ENCODE measurements around the gene FREM1. TPM values are rescaled to one million over a fixed set of nuclear protein-coding genes. Genes with fewer than 3 reads are reported as not detected.

The FREM1 gene
- polyA plus RNA-seq, 1 experiment, result 0.01 TPM

- CTCF ChIA-PET, result interaction anchor here (1.6 kb wide), 1 partner anchor 29 kb away, joined by 3 read pairs; no protein-coding TSS in a partner anchor
- no peak overlapping the region for H3K4me3 ChIP-seq (ENCODE audit: low read depth, low read length)
- no peaks in the 10 kb centered on the region for H3K27me3 ChIP-seq (ENCODE audit: control insufficient read depth, insufficient read depth, low read length)
- DNase-seq (ENCODE audit: low read depth), result no peak
- H3K36me3 ChIP-seq (ENCODE audit: control insufficient read depth, insufficient read depth, low read length), result 0 out of 2 replicates have a peak, but pooled peaks cover 1% of the 10 kb centered on the region
- POLR2A ChIA-PET, result no interaction called here
- TF ChIP-seq CTCF (IDR thresholded peaks at IDR 0.05; ENCODE audit: insufficient read depth, low read depth, low read length), result no peak
These were observed 219.1 kb downstream of the FREM1 start for GRCh38 chr9:14690948-14691730.

- ChIA-PET POLR2A (no interaction called here), CTCF (interaction anchor here (2.2 kb wide), 1 partner anchor 26 kb away, joined by 7 read pairs; no protein-coding TSS in a partner anchor)
- Histone ChIP-seq H3K36me3 (ENCODE audit: control insufficient read depth, insufficient read depth, low read length) (0 out of 2 replicates have a peak, but pooled peaks cover 1% of the 10 kb centered on the region), H3K4me3 (ENCODE audit: low read depth, low read length) (no peak overlapping the region), H3K27me3 (ENCODE audit: control insufficient read depth, insufficient read depth, low read length) (no peaks in the 10 kb centered on the region)
- TF ChIP-seq CTCF (IDR thresholded peaks at IDR 0.05; ENCODE audit: insufficient read depth, low read depth, low read length), result no peak
- peak; percentile 17 for DNase-seq (ENCODE audit: low read depth)
These were observed 223.0 kb downstream of the FREM1 start for GRCh38 chr9:14687042-14687719.

GRCh38 chr9:14686168-14686567, 224.1 kb downstream of the FREM1 start:
- DNase-seq (ENCODE audit: low read depth), result no peak

More at GRCh38 chr9:14686168-14686567, 224.1 kb downstream of the FREM1 start:
- H3K36me3 ChIP-seq (ENCODE audit: control insufficient read depth, insufficient read depth, low read length), result 0 out of 2 replicates have a peak, but pooled peaks cover 1% of the 10 kb centered on the region
- no peak for TF ChIP-seq CTCF (IDR thresholded peaks at IDR 0.05; ENCODE audit: insufficient read depth, low read depth, low read length)
- H3K4me3 ChIP-seq (ENCODE audit: low read depth, low read length), result no peak overlapping the region
- ChIA-PET CTCF (interaction anchor here (2.2 kb wide), 1 partner anchor 25 kb away, joined by 7 read pairs; no protein-coding TSS in a partner anchor), POLR2A (no interaction called here)
- no peaks in the 10 kb centered on the region for H3K27me3 ChIP-seq (ENCODE audit: control insufficient read depth, insufficient read depth, low read length)

Small RNAs within 50 kb of the gene (small RNA-seq; reads per million reads assigned to genes)
- not detected for gene RNU6-1260P (ENCODE audit: insufficient read length, low read depth, low replicate concordance)

Other genes starting within 250 kb of the FREM1 start
- gene ZDHHC21, start 217.0 kb downstream of the FREM1 start, polyA plus RNA-seq (2011; rRNA removed), result 3.2 and 6.3 TPM in 2 replicates
- gene CER1, start 187.7 kb downstream of the FREM1 start, polyA plus RNA-seq (2011; rRNA removed), result not detected in 2 replicates

Measured in BJ (cell line).